HG02610 (cell line): Measurements from ENCODE around the gene CBFA2T2.
"Not testable (repeated sequence)": the region's sequence is repeated elsewhere in the genome, so short reads cannot be mapped to it uniquely, and the experiment has no call there.

Experiments used
- ATAC-seq: cut with Tn5 transposase; IDR thresholded peaks from one replicate; pipeline ENCODE4 v1.9.1; 2021; ENCODE audit warnings: mild to moderate bottlenecking, moderate library complexity; ENCODE audit not compliant: unreplicated experiment

The CBFA2T2 gene

DNA sequence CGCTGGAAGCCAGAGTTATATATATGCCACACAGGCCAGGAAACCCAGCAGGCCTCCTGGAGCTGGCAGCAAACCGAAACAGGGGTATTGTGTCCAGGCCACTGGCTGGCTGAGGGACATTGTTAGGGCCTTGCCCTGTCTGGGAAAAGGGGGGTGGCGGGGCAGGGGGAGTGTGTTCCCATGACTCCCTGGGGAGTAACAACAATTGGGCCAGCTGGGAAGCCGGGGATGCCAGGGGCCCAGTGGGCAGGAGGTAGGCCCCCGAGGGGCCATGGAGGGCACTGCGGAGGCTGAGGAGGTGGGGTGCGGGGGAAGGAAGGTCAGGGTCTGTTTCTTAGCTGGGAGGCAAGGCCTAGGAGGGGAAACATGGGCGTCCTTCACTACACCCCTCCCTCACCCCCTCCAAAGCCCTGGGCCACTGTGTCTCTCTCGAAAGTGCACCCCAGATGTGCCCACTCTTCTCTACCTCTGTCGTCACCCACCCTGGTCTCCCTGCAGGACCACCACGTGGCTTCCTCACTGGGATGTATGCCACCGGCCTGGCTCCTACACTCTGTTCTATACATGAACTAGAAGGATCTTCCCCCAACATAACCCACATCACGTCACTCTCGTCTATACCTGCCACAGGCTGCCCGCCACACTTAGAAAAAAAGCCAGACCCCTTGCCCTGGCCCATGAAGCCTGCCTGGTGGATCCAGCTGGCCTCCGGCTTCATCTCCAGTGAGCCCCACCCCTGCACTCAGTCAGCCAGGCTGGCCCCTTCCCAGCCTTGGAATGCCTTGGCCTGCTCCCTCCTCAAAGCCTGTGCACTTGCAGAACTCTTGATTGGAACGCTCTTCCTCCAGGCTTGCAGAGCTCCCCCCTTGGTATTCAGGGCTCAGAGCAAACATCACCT lies 204.1 kb downstream of the CBFA2T2 start:
- ATAC-seq: no peak

DNA sequence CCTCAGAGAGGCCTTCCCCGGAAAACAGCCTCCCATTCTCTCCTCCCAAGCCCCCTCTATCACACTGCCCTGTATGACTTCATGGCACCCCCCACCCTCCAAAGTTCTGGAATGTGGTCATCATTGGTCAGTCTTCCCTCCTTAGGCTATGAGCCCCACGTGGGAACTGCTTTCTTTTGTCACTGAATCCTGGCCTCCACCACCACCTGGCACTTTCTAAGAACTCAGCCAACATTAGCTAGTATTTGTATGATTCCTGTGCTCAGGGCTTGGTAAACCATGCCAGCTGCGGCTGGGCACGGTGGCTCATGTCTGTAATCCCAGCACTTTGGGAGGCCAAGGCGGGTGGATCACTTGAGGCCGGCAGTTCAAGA lies 204.7 kb downstream of the CBFA2T2 start:
- ATAC-seq: no peak

DNA sequence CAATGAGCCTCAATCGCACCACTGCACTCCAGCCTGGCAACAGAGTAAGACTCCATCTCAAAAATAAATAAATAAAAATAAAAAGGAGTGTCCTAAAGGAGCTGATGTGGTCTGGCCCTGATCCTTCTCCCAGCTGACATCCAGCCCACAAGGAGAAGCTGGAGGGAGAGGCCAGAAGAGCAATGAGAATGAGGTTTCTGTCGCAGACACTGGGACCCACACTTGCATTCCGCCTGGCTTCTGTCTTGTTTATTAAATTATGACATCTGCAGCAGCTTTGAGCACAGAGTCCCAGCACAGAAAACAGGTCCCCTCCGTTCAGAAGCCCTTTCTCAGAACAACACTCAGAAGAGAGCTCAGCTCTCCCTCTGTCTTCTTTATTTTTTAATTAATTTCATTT lies 206.6 kb downstream of the CBFA2T2 start:
- no peak for ATAC-seq

DNA sequence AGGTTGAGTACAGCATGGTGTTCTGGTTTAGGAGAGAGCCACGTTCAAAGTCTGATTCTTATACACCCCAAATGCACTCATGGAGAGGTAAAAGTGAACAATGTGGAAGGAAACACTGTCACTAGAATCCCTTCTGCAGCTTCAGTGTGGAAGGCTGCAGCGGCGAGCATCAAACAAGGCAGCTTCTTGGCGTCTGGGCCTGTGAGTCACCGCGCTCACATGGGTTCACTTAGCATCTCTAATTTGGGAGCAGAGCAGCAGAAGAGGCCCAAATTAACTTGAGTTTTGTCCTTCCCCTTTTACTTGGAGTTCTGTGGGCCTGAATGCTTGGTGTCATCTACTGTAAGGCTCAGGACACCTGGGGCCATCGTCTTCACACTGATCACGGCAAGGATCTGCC lies 207.2 kb downstream of the CBFA2T2 start:
- ATAC-seq: no peak

DNA sequence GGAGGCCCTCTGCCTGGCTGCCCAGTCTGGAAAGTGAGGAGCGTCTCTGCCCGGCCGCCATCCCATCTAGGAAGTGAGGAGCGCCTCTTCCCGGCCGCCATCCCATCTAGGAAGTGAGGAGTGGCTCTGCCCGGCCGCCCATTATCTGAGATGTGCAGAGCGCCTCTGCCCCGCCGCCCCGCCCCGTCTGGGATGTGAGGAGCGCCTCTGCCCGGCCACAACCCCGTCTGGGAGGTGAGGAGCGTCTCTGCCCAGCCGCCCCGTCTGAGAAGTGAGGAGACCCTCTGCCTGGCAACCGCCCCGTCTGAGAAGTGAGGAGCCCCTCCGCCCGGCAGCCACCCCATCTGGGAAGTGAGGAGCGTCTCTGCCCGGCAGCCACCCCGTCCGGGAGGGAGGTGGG lies 209.1 kb downstream of the CBFA2T2 start:
- not testable (repeated sequence) for ATAC-seq
